Sciatic nerve (tissue), 2 donors: Measurements from ENCODE around the gene POU3F1. TPM values are rescaled to one million over a fixed set of nuclear protein-coding genes. Genes with fewer than 3 reads are reported as not detected.

Experiments used
- ATAC-seq: fragments of 200-7000 bp; cut with Tn5 transposase; one replicate; pipeline ENCODE4 v1.9.1; 2020; ENCODE audit warnings: mild to moderate bottlenecking, moderate library complexity
- DNase-seq: peaks from one replicate; pipeline ENCODE4 v3.0.0-alpha.2; 2020; ENCODE audit warnings: low spot score
- intact Hi-C: fragments of 100-400 bp; cut with DNase I; formaldehyde crosslinking; loops from one replicate; pipeline ENCODE4 v1.14.2; 2022
- total RNA-seq: library from RNA; stranded (reverse); fragmentation: NEBNext Ultra II Directional; extraction: Animal tissue kit (Norgen Biotek cat#: 25700); gene quantifications from one replicate; pipeline ENCODE4 v1.2.1, GENCODE V29; 2021
- donor health status: DM: no; HTN: no; CAD: no.
- donor health status: DM: no; HTN: no; CAD: no.

The POU3F1 gene
- total RNA-seq, 1 donor from 2014 or later = 19.1 TPM

DNA sequence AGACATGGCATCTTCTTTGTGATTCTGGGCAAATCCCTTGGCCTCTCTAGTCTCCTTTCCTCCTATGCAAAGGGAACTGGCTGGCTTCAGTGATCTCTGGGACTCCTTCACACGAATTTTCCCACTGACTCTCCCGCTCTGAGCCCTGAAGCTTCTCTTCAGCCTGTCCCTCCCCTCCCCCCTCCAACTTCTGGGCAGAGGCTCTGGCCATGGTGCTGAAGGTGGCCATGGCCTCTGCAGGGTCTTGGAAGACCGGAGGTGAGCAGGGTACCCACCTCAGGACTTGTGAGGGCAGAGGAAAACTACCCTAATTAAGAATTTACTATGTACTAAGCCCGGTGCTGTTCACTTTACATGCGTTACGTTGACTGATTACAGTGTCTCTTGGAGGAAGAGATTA is 29.4 kb upstream of the POU3F1 start:
- DNase-seq (no peak), ATAC-seq (no peak)
- intact Hi-C loops = no loop called here

DNA sequence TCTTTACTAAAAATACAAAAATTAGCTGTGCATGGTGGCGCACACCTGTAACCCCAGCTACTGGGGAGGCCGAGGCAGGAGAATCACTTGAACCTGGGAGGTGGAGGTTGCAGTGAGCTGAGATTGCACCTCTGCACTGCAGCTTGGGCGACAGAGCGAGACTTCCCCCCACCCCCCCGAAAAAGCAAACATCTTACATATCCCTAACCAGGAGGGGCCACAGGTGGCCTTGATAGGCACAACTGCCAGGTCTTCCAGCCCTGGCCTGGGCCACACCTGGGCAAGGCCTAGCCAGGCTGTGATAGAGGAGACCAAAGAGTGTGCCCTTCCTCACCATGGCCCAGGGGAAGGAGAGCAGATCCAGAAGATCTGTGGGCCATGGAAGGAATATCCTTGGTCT is 28.6 kb upstream of the POU3F1 start:
- DNase-seq (no peak), ATAC-seq (no peak)
- intact Hi-C loops = no loop called here

DNA sequence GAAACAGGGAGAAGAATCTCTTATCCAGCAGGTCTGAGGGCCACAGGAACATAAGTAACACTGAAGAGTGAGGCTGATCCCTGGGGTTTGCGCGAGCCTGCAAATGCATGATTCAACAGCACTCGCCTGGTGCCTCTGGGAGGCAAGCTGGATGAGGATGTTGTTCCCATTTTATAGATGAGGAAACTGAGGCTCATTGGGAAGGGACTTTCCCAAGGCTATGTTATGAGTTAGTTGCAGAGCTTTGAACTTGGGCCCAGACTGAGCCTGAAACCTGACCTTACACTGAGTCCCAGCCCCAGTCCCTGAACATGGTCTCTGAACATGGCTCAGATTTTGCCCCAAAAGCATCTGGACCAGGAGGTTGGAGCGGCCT is 27.7 kb upstream of the POU3F1 start:
- intact Hi-C loops = no loop called here
- DNase-seq = no peak
- no peak for ATAC-seq

DNA sequence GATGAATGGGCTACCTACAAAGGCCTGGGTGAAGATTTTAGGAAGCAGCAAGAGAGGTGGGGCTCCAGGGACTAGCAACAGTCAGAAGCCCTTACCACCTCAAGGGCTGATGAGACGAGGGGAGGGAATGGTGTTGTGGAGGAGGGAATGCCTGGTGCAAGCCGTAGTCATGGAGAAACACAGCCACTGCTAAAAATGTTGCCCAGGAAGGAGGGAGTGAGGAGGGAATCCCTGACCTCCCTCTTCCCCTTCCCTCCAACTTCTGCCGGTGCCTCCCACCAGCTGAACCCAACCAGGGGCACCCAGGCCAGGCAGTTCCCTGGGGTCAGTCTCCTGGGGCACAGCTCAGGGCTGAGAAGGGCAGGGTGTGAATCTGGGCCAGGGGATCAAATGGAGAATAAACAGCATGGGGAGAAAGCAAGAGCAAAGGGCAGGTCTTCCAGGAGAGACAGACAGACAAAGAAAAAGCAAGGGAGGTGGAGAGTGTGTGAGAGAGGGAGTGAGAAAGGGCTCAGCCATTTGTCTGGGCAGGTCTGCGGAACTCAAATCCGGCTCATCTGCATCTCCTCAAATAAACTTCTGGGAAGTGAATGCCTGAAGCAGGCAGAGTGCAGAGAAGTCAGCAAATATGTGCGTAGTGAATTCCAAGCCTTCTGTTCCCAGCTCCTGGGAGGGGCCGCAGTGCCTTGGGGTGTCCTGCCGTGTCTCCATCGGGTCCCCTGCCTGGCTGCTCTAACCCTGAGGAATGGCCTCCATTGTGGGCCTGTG is 27.1 kb upstream of the POU3F1 start:
- ATAC-seq = no peak
- intact Hi-C loops = no loop called here
- no peak for DNase-seq

DNA sequence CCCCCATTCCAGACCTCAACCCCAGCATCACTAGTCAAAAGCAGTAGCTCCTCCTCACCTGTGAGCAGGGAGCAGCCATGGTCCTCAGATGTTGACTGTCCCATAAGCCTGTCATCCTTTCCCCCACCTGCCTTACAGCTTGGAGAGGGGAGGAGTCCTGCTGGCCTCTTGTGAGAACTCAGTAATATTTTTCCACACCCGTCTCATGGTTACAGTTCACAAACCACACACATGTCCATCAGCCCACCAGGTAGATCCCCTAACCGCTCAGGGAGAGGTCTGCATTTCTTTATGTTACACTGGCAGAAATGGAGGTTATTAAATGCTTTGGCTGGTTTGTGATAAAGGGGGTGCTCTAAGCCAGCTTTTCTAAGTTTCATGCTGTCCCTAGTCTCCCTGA is 26.3 kb upstream of the POU3F1 start:
- intact Hi-C loops = no loop called here
- DNase-seq (no peak), ATAC-seq (no peak)

DNA sequence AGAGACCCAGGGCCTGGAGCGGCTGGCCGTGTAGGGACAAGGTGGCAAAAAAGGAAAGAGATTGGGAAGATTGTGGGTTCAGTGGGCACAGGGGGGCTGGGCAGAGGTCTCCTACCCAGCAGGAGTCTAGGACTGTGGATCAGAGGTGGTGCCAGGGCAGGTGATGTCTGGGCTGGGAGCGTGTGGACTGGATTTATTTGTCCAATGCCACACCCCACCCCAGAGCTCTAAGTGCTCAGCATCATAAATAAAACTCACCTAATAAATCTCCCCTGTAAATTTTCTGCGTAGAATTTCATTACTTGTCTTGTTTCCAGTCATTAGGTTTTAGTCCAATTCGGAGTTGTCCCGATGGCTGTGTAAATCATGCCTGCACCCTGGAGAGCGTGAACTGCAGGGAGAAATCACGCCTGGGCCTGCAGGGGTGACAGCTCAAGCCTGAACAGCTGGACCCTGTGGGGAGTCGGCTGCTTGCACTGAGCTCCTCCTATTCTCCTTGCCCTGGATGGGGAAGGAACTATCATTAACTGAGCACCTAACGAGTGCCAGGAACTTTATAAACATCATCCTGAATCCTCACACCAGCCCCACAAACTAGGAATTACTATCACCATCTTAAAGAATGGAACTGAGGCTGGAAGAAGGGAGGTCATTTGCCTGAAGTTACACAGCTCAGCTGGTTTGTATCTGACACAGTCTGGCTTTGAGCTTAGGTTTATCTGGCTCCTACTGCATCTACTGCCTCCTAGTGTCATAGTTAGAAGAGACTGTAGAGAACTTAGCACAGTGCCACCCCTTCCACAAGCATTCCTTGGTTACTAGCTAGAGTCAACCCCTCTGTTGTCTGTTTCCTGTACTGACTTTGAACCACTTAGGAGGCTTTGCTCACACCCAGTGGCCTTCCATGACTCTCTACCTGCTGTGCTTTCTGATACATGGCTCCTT is 25.0 kb upstream of the POU3F1 start:
- ATAC-seq (no peak), DNase-seq (no peak)
- intact Hi-C loops = no loop called here

DNA sequence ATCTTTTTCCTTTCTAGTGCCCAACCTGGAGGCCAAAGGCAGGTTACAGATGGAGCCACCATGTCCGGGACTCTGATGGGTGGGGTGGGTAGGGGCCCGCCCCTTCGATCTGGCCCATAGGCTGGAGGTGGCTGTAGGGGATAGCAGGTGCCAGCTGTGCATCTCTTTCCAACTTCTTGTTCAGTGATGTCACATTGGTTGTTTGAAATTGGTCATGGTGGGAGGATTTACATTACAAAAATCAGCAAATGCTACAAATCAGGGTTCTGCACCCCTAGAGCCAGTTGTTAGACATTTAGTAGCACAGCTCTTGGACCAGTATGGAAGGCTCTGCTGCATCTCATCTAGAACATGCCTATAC is 22.4 kb upstream of the POU3F1 start:
- no peak for DNase-seq
- ATAC-seq = no peak
- intact Hi-C loops = no loop called here

DNA sequence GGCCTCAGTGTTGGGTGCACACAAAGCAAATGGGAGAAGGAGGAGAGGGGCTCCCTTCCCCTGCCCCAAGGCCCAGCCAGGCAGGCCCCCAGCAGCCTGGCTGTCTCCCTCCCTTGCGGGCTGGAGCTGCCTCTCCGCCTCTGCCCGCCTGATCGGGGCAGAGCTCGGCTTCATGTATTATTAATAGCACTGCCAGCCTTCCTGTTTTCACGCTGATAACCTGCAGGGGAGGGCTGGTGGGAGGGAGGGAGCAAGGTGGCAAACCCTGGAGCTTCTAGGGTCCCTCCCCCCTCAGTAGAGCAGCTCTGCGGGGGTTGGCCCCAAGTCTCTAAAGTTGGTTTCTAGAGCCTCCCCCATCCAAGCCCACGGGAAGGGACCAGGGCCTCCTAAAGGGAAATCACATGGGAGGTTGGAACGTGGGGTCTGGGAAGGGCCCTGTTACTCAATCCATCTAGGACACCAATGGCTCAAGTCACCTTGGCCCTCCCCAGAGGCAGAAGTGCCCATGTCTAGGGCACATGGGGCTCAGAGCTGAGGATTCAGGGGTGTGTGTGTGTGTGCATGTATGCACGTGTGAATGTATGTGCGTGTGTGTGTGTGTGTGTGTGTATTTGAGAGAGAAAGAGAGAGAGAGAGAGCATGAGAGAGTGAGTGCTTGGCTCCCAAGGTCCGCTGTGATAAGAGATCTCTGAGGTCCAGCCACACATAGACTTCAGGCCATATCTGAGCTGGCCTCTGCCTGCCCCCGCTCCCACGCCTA is 21.8 kb upstream of the POU3F1 start:
- no peak for ATAC-seq

DNA sequence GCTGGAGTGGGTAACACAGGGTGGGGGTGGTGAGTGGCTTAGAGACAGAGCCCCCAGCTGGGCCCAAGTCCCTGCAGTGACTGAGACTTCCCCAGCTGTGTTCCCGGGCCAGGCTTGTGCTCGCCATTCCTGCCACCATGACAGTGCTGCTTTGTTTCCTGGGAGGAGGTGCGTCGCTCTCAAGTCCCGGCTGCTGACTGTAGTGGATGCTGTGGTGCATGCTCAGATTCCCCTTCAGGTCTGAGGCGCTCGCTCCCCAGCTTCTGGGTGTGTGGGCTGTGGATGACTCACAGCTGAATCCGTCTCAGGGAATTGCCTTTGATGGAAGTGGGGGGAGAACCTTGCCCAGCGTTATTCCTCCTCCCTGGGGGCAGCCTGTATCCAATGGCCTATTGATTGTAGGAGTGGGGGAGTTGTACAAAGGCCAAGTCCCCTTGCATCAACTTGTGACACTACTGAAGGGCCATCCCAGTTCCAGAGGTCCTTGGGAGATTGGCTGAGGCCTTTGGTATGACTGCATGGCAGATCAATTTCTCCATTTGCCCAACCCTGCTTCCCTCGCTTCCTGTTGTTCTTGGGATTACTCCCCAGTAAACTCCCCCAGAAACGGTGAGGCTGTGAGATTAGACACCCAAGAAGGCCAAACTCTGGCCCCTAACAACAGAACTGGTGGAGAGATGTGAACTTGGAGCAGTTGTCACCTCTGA is 17.8 kb upstream of the POU3F1 start:
- intact Hi-C loops = no loop called here
- peak; percentile 38 for ATAC-seq
- DNase-seq = no peak

More for the DNA sequence above, 21.8 kb upstream of the POU3F1 start:
- no peak for DNase-seq
- intact Hi-C loops = no loop called here

DNA sequence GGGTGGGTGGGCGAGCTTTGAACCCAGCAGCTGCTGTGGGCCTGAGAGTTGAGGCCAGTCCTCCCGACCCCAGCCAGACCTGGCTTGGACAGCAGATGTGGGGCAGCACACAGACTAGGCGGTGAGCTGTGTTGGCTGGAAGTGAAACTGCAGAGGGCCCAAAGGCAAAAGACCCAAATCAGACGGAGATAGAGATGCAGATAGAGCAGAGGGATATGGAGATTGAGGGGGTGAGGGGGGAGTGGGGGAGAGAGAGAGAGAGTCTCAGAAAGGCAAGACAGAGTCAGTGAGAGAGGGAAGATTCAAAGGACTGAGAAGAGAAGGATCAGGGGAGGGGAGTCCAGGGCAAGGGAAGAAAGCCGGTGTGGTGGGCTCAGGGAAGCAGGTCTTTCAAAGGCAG is 17.0 kb upstream of the POU3F1 start:
- DNase-seq = no peak
- no peak for ATAC-seq
- intact Hi-C loops = no loop called here

DNA sequence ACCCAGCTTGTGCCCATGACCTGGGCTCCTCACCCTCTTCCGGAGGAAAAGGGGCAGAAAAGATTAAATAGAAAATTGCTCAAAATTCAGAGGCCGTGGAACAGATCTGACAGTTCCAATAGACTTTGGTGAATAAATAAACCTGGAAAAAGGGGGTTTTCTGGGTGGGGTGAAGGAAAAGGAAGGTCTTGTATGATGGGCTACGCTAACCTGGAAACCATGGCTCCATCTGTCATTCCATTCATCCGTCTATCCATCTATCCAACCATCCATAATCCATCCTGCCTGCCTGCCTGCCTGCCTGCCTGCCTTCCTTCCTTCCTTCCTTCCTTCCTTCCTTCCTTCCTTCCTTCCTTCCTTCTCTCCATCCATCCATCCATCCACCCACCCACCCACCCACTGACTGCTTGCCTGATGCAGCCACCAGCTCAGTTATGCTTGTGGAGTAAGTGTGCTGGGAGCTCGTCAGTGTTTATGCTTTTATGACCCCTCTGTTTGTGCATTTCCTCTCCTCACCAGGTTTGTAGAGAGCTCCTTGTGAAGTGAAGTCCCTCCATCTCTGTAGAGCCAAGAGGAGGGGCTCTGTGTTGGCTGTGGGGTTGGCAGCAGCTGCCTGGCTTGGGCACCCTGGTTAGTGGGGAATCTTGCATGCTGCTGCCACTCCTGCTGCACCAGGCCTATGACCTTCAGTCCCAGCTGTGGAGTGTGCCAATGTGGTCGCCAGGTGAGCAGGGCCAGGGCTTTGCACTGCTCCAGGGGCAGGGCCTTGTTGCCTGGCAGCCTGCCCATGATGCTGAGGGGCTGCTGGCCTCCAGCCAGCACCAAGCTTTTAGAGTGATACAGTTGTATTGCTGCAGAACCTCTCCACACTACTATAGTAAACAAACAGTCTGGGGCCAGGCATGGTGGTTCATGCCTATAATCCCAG is 16.0 kb upstream of the POU3F1 start:
- ATAC-seq = no peak
- DNase-seq = no peak
- intact Hi-C loops = no loop called here

DNA sequence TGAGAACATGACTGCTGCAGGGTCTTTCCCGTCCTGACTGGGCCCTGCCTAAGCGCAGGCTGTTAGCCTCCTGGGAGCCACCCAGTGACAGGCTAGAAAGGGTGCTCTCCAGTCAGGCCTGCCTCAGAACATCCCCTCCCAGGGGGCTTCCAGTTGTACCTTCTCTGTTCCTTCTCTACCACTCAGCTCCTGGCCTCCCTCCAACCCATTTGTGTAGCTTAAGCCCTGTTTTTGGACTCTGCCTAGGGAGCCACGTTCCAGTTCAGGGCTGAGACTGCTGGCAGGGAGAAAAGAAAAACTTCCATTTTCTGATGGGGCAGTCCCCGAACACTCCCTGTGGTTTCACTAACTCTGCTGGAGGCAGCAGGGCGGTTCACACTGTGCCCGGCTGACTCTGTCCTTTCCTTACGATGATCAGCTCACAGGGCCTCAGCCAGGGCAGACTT is 15.3 kb upstream of the POU3F1 start:
- no peak for DNase-seq
- ATAC-seq = no peak
- intact Hi-C loops = no loop called here

DNA sequence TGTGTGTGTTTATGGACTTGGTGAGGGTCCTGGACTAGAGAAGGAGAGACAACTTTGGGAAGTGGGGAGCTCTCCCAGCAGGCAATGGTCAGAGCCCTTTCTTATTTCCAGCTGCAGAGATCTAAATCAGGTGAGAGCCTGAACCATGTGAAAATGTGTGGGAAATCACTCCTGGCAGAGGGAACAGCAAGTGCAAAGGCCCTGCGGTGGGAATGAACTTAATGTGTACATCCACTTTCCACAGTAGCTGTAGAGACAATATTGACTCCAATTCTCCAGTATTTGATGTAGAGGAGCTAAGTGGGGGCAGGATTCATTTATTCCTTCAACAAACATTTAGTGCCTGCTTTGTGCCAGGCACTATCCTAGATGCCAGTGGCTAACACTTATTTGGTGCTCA is 14.7 kb upstream of the POU3F1 start:
- intact Hi-C loops = no loop called here
- ATAC-seq (no peak), DNase-seq (no peak)

DNA sequence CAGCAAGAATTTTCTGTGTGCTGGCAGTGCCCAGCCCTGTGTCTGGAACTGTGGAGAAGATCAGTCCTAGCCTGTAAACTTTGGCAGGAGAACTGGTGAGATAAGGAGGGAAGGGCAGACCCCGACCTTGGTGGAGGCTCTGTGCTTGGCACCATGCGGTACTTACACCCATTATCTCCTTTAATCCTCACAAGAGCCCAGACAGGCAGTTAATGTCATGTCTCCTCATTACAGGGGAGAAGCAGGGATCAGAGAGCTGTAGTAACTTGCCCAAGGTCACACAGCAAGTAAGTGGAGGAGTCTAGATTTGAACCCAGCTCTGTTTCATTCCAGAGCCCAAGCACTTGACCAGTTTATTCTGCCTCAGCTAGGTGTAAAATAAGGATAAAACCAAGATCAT is 13.9 kb upstream of the POU3F1 start:
- no peak for ATAC-seq
- intact Hi-C loops = no loop called here
- DNase-seq = no peak

DNA sequence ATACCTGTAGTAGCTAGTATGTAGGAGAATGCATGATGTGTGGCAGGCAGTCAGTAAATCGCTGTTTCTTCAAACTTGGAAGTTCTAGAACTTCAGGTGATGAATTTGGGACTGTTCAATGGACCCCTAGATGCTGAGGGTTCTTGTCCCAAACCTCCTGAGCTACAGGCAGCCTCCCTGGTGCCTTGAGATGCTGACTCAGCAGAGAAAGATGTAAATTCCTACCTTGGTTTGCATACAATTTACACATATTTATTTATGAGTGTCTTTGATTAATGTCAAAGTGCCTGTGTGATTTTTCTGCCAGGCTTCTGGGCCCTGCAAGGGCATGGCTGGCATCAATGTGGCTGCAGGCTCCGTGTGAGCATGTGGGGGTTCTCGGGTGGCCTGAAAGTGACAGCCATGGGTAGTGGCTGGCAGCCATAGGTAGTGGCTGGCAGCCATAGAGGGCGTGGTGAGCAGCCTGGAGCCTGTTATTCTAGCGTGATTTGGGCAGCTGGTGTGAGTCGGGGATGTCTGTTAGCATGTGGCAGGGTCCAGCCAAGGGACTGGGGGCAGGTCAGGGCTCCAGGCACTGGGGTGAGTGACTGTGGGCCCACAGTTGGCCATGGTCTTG is 13.2 kb upstream of the POU3F1 start:
- ATAC-seq = no peak

DNA sequence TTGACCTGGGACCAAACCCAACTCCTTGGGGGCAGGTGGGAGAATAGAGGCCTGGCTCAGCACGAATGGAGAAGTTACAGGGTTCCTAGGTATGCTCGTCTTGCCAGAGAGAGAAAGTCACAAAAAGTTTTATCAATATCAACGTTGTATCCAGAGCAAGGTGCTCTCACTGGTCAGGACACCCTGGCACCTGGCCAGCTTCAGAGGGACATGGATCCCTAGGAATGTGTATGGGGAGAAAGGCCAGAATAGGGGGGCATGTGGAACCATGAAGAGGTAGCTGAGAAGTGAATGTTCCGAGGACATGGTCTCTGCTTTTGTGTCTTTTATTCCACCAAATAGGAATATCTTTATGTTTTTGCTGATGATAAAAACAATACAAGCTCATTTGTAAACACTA is 9.4 kb upstream of the POU3F1 start:
- ATAC-seq (no peak), DNase-seq (no peak)
- intact Hi-C loops = no loop called here

More for the DNA sequence above, 13.2 kb upstream of the POU3F1 start:
- no peak for DNase-seq
- intact Hi-C loops = no loop called here

DNA sequence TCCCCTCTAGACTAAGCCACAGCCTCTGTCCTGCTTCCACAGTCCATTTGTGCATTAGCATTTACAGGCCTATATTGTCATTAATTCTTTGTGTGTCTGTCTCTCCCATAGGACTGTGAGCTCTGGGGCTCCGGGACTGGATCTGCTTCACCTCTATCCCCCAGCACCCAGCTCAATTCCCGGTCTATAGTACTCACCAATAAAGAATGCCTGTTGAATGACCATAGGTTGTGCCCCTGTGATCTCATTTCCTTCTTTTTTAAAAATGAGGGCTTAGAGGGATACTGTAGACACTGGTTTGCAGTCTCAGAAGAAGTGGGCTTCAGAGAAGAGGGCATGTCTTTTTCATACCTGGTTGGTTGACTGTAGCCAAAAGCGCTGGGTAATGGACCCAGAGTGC is 8.8 kb upstream of the POU3F1 start:
- ATAC-seq (no peak), DNase-seq (no peak)
- intact Hi-C loops = no loop called here
